ENCODE data around the gene VWF. TPM values are rescaled to one million over a fixed set of nuclear protein-coding genes. Genes with fewer than 3 reads are reported as not detected.

The VWF gene
- total RNA-seq, 2 experiments from 2014 or later = 0.02 TPM; not detected in 1

GRCh38 chr12:6086316-6086715 is 38.2 kb downstream of the VWF start:
- Mint-ChIP-seq H3K27me3 (peaks cover 32% of the 10 kb centered on the region), H3K4me1 (no peaks in the 10 kb centered on the region), H3K4me3 (no peak overlapping the region), H3K9me3 (ENCODE audit: low read depth) (no peaks in the 10 kb centered on the region), H3K36me3 (no peaks in the 10 kb centered on the region), H3K27ac (no peak overlapping the region)
- CTCF ChIA-PET = no interaction called here
- ATAC-seq (no peak), DNase-seq (no peak)

DNA sequence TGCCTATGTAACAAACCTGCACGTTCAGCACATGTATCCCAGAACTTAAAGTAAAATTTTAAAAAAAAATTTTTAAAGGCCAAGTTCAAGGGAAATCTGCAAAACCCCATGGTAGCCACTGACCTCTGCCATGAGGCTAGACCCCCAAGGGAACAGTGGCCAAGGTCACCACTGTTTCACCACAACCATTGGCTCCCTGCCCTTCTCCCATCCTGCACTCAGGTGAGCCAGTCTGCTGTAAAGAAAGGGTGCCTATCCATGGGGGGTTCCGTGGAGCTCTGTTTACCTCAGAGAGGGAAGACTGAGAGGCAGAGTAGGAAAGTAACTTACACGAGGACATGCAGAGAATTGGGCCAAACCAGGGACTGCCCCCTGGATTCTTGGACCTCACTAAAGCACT is 38.6 kb downstream of the VWF start:
- Mint-ChIP-seq H3K36me3 (no peaks in the 10 kb centered on the region), H3K4me3 (no peak overlapping the region), H3K27ac (no peak overlapping the region), H3K9me3 (ENCODE audit: low read depth) (no peaks in the 10 kb centered on the region), H3K4me1 (no peaks in the 10 kb centered on the region), H3K27me3 (peaks cover 28% of the 10 kb centered on the region)
- CTCF ChIA-PET = no interaction called here
- DNase-seq (no peak), ATAC-seq (no peak)

GRCh38 chr12:6084969-6085450 is 39.5 kb downstream of the VWF start:
- no peak for DNase-seq
- H3K4me3 Mint-ChIP-seq = no peak overlapping the region
- H3K9me3 Mint-ChIP-seq (ENCODE audit: low read depth) = no peaks in the 10 kb centered on the region
- peaks cover 22% of the 10 kb centered on the region for H3K27me3 Mint-ChIP-seq
- no peak for ATAC-seq
- no peaks in the 10 kb centered on the region for H3K36me3 Mint-ChIP-seq
- CTCF ChIA-PET = no interaction called here
- no peak overlapping the region for H3K27ac Mint-ChIP-seq
- no peaks in the 10 kb centered on the region for H3K4me1 Mint-ChIP-seq

- ATAC-seq (no peak), DNase-seq (no peak)
- H3K4me3 Mint-ChIP-seq = no peak overlapping the region
- H3K27me3 Mint-ChIP-seq = peaks cover 23% of the 10 kb centered on the region
- no peaks in the 10 kb centered on the region for H3K36me3 Mint-ChIP-seq
- CTCF ChIA-PET = interaction anchor here (0.9 to 1.0 kb wide), 2 partner anchors 43 to 194 kb away, joined by 3 to 4 read pairs; no protein-coding TSS in a partner anchor
- no peaks in the 10 kb centered on the region for H3K4me1 Mint-ChIP-seq
- H3K9me3 Mint-ChIP-seq (ENCODE audit: low read depth) = no peaks in the 10 kb centered on the region
- no peak overlapping the region for H3K27ac Mint-ChIP-seq
These were observed 40.1 kb downstream of the VWF start for GRCh38 chr12:6084261-6084968.

- no peaks in the 10 kb centered on the region for H3K36me3 Mint-ChIP-seq
- H3K27me3 Mint-ChIP-seq = peaks cover 19% of the 10 kb centered on the region
- H3K4me1 Mint-ChIP-seq = no peaks in the 10 kb centered on the region
- DNase-seq = no peak
- no peak overlapping the region for H3K27ac Mint-ChIP-seq
- ATAC-seq = no peak
- no peak overlapping the region for H3K4me3 Mint-ChIP-seq
- no peaks in the 10 kb centered on the region for H3K9me3 Mint-ChIP-seq (ENCODE audit: low read depth)
- CTCF ChIA-PET = interaction anchor here (0.9 to 1.0 kb wide), 2 partner anchors 42 to 195 kb away, joined by 3 to 4 read pairs; no protein-coding TSS in a partner anchor
These were observed 40.9 kb downstream of the VWF start for GRCh38 chr12:6083601-6084000.

- no peak for ATAC-seq
- no peak overlapping the region for H3K4me3 Mint-ChIP-seq
These were observed 41.9 kb downstream of the VWF start for GRCh38 chr12:6082613-6083012.

GRCh38 chr12:6080149-6081045 is 44.1 kb downstream of the VWF start:
- H3K27ac Mint-ChIP-seq = no peak overlapping the region
- CTCF ChIA-PET = interaction anchor here (0.5 to 1.0 kb wide), 3 partner anchors 14 to 92 kb away, joined by 3 to 4 read pairs (median 3); no protein-coding TSS in a partner anchor
- no peaks in the 10 kb centered on the region for H3K36me3 Mint-ChIP-seq
- H3K4me3 Mint-ChIP-seq = no peak overlapping the region
- peaks cover 31% of the 10 kb centered on the region for H3K27me3 Mint-ChIP-seq
- H3K4me1 Mint-ChIP-seq = peaks cover 5% of the 10 kb centered on the region
- no peak for ATAC-seq
- H3K9me3 Mint-ChIP-seq (ENCODE audit: low read depth) = no peaks in the 10 kb centered on the region
- no peak for DNase-seq

More at GRCh38 chr12:6082613-6083012, 41.9 kb downstream of the VWF start:
- no peaks in the 10 kb centered on the region for H3K36me3 Mint-ChIP-seq
- H3K4me1 Mint-ChIP-seq = no peaks in the 10 kb centered on the region
- DNase-seq = no peak
- CTCF ChIA-PET = interaction anchor here (0.9 kb wide), 1 partner anchor 195 kb away, joined by 3 read pairs; no protein-coding TSS in a partner anchor
- H3K9me3 Mint-ChIP-seq (ENCODE audit: low read depth) = no peaks in the 10 kb centered on the region
- H3K27me3 Mint-ChIP-seq = peaks cover 21% of the 10 kb centered on the region
- no peak overlapping the region for H3K27ac Mint-ChIP-seq

DNA sequence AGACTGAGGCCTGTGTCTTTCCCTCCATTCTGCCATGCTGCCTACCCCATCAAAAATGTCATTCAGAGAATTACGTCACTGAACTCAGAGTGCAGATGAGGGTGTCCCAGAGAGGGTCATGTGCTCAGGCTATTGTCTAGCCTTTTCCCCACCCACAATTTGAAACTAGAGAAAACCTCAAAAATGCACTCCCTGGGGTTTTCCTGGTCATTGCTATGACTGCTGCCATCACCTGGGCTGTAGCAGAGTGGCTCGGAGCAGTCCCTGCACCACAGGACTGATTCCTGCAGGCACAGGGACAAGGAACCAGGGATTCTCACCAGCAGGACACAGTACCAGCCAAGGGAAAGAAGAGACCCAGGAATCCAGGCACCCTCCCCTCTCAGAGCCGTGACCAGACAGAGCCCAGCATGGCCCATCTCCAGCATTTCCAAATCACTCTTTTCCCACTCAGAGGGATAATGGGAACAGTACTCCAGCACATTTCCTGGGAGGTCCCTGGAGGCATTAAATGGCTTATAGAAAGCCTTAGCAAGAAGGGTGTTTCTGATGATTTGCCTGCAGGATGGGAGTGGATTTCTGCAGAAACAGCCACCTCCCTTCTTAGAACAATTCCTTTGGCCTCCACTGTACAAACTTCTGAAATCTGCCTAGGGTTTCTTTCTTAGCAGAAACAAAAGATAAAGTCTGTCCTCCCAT is 45.9 kb downstream of the VWF start:
- ATAC-seq (no peak), DNase-seq (no peak)
- no peaks in the 10 kb centered on the region for H3K36me3 Mint-ChIP-seq
- H3K4me3 Mint-ChIP-seq = no peak overlapping the region
- H3K9me3 Mint-ChIP-seq (ENCODE audit: low read depth) = no peaks in the 10 kb centered on the region
- H3K27ac Mint-ChIP-seq = no peak overlapping the region
- CTCF ChIA-PET = no interaction called here
- peaks cover 40% of the 10 kb centered on the region for H3K27me3 Mint-ChIP-seq
- H3K4me1 Mint-ChIP-seq = peaks cover 18% of the 10 kb centered on the region

- Mint-ChIP-seq H3K27me3 (peaks cover 43% of the 10 kb centered on the region), H3K4me1 (peaks cover 18% of the 10 kb centered on the region), H3K9me3 (ENCODE audit: low read depth) (no peaks in the 10 kb centered on the region), H3K27ac (no peak overlapping the region), H3K36me3 (no peaks in the 10 kb centered on the region), H3K4me3 (no peak overlapping the region)
- ATAC-seq = no peak
- no peak for DNase-seq
- CTCF ChIA-PET = no interaction called here
These were observed 46.8 kb downstream of the VWF start for GRCh38 chr12:6077692-6078083.

GRCh38 chr12:6076776-6077691 is 47.4 kb downstream of the VWF start:
- peaks cover 18% of the 10 kb centered on the region for H3K4me1 Mint-ChIP-seq
- ATAC-seq = no peak
- H3K27me3 Mint-ChIP-seq = peaks cover 46% of the 10 kb centered on the region
- no peak overlapping the region for H3K27ac Mint-ChIP-seq
- no peaks in the 10 kb centered on the region for H3K9me3 Mint-ChIP-seq (ENCODE audit: low read depth)
- H3K4me3 Mint-ChIP-seq = no peak overlapping the region
- DNase-seq = no peak
- no peaks in the 10 kb centered on the region for H3K36me3 Mint-ChIP-seq
- CTCF ChIA-PET = interaction anchor here (1.3 kb wide), 1 partner anchor 202 kb away, joined by 3 read pairs; no protein-coding TSS in a partner anchor

DNA sequence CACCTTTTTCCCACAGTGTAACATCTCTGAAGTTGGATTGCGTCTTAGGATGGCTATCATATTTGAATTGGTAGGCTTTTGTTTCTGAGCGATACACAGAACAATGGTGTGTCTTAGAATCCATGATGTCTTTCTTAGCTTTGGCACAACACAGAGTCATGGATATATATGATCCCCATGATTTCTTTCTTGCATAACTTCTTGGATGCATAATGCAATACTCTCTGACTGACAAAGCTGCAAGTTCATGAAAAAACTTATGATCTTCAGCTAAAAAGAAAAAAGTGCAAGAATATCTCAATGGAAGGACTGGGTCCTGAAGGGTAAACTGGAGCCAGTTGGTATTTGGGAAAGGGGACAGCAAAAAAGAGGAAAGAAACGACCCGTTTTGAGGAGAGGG is 48.1 kb downstream of the VWF start:
- DNase-seq = no peak
- Mint-ChIP-seq H3K4me1 (peaks cover 18% of the 10 kb centered on the region), H3K36me3 (no peaks in the 10 kb centered on the region), H3K4me3 (no peak overlapping the region), H3K9me3 (ENCODE audit: low read depth) (no peaks in the 10 kb centered on the region), H3K27me3 (peaks cover 52% of the 10 kb centered on the region), H3K27ac (no peak overlapping the region)
- CTCF ChIA-PET = interaction anchor here (1.3 kb wide), 1 partner anchor 203 kb away, joined by 3 read pairs; no protein-coding TSS in a partner anchor
- no peak for ATAC-seq

GRCh38 chr12:6074979-6075585 is 49.4 kb downstream of the VWF start:
- CTCF ChIA-PET = interaction anchor here (0.7 to 1.9 kb wide), 4 partner anchors 23 to 209 kb away, joined by 3 to 6 read pairs (median 4); no protein-coding TSS in a partner anchor
- Mint-ChIP-seq H3K36me3 (no peaks in the 10 kb centered on the region), H3K9me3 (ENCODE audit: low read depth) (no peaks in the 10 kb centered on the region), H3K27me3 (peaks cover 63% of the 10 kb centered on the region), H3K27ac (peak overlapping the region; percentile 21), H3K4me1 (peaks cover 18% of the 10 kb centered on the region), H3K4me3 (peak overlapping the region; percentile 59)
- ATAC-seq = peak; percentile 83
- DNase-seq = peak; percentile 76

Measured in activated CD8-positive, alpha-beta memory T cell treated with anti-CD3 and anti-CD28 coated beads, Interleukin-2, amount 10 ng/mL, durations not matched to agents 7 days and 5 days (primary cell).